PFSK-1 (cell line): ENCODE results near the gene PIP4K2A.

Experiments
- POLR2AphosphoS5 ChIP-seq: IDR thresholded peaks from 2 replicates; pipeline ENCODE4 v1.6.1; 2012; ENCODE audit warnings: low read depth, mild to moderate bottlenecking, control low read depth, low read length, moderate library complexity
- REST ChIP-seq, 2 experiments: IDR thresholded peaks; 2 replicates each; pipeline versions ENCODE4 v1.6.1 to v1.8.0; 2011 to 2012; ENCODE audit warnings: low read depth in 2 of 2, low read length in 2 of 2, control low read depth in 1 of 2, inconsistent platforms in 1 of 2, mild to moderate bottlenecking in 1 of 2, moderate library complexity in 1 of 2; ENCODE audit not compliant: insufficient read depth in 1 of 2
- SIN3A ChIP-seq: IDR thresholded peaks from 2 replicates; pipeline ENCODE4 v1.6.1; 2012; ENCODE audit warnings: mild to moderate bottlenecking, low read length, moderate library complexity, borderline replicate concordance; ENCODE audit not compliant: insufficient read depth
- TAF1 ChIP-seq: IDR thresholded peaks from 2 replicates; pipeline ENCODE4 v1.6.1; 2012; ENCODE audit warnings: low read length, control low read depth, borderline replicate concordance; ENCODE audit not compliant: insufficient read depth

GRCh38 chr10:22544325-22545068 is 169.9 kb downstream of the PIP4K2A start:
- TF ChIP-seq TAF1 (no peak), POLR2AphosphoS5 (no peak), REST (IDR thresholded peaks at IDR 0.05; ENCODE audit: insufficient read depth in 1 of 2, low read depth in 2 of 2, low read length in 2 of 2) (no peak), SIN3A (no peak)
